ENCODE results near the gene GOLGA6L2.

Gene GOLGA6L2

GRCh38 chr15:23467110-23467600, 20.1 kb upstream of the GOLGA6L2 start:
- TF ChIP-seq RARB (CRISPR knock-in tag; IDR thresholded peaks at IDR 0.05) (no peak), BACH2 (CRISPR knock-in tag; IDR thresholded peaks at IDR 0.05; ENCODE audit: borderline replicate concordance) (no peak), ZFP3 (CRISPR knock-in tag; IDR thresholded peaks at IDR 0.05) (no peak), CSDC2 (CRISPR knock-in tag; IDR thresholded peaks at IDR 0.05) (no peak), ISL1 (CRISPR knock-in tag; IDR thresholded peaks at IDR 0.05) (no peak), GLIS3 (CRISPR knock-in tag; IDR thresholded peaks at IDR 0.05) (no peak), SNAI2 (CRISPR knock-in tag; IDR thresholded peaks at IDR 0.05) (no peak), ZNF8 (CRISPR knock-in tag; IDR thresholded peaks at IDR 0.05) (no peak), ZNF565 (CRISPR knock-in tag; conservative IDR thresholded peaks at IDR 0.05; ENCODE audit: low read depth) (no peak), OSR1 (CRISPR knock-in tag; IDR thresholded peaks at IDR 0.05) (no peak), CREB5 (CRISPR knock-in tag; IDR thresholded peaks at IDR 0.05; ENCODE audit: low read depth) (no peak), ESRRG (CRISPR knock-in tag; IDR thresholded peaks at IDR 0.05) (no peak), ARNTL (CRISPR knock-in tag; IDR thresholded peaks at IDR 0.05; ENCODE audit: borderline replicate concordance, low read depth) (no peak), TOX (CRISPR knock-in tag; IDR thresholded peaks at IDR 0.05; ENCODE audit: borderline replicate concordance) (no peak), TCF4 (CRISPR knock-in tag; IDR thresholded peaks at IDR 0.05; ENCODE audit: borderline replicate concordance) (no peak), PATZ1 (CRISPR knock-in tag; IDR thresholded peaks at IDR 0.05; ENCODE audit: borderline replicate concordance) (no peak)
- TF ChIP-seq, protein P1, sequence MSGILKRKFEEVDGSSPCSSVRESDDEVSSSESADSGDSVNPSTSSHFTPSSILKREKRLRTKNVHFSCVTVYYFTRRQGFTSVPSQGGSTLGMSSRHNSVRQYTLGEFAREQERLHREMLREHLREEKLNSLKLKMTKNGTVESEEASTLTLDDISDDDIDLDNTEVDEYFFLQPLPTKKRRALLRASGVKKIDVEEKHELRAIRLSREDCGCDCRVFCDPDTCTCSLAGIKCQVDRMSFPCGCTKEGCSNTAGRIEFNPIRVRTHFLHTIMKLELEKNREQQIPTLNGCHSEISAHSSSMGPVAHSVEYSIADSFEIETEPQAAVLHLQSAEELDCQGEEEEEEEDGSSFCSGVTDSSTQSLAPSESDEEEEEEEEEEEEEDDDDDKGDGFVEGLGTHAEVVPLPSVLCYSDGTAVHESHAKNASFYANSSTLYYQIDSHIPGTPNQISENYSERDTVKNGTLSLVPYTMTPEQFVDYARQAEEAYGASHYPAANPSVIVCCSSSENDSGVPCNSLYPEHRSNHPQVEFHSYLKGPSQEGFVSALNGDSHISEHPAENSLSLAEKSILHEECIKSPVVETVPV (CRISPR knock-in tag; IDR thresholded peaks at IDR 0.05): no peak
- TF ChIP-seq, protein P2, sequence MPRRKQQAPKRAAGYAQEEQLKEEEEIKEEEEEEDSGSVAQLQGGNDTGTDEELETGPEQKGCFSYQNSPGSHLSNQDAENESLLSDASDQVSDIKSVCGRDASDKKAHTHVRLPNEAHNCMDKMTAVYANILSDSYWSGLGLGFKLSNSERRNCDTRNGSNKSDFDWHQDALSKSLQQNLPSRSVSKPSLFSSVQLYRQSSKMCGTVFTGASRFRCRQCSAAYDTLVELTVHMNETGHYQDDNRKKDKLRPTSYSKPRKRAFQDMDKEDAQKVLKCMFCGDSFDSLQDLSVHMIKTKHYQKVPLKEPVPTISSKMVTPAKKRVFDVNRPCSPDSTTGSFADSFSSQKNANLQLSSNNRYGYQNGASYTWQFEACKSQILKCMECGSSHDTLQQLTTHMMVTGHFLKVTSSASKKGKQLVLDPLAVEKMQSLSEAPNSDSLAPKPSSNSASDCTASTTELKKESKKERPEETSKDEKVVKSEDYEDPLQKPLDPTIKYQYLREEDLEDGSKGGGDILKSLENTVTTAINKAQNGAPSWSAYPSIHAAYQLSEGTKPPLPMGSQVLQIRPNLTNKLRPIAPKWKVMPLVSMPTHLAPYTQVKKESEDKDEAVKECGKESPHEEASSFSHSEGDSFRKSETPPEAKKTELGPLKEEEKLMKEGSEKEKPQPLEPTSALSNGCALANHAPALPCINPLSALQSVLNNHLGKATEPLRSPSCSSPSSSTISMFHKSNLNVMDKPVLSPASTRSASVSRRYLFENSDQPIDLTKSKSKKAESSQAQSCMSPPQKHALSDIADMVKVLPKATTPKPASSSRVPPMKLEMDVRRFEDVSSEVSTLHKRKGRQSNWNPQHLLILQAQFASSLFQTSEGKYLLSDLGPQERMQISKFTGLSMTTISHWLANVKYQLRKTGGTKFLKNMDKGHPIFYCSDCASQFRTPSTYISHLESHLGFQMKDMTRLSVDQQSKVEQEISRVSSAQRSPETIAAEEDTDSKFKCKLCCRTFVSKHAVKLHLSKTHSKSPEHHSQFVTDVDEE (CRISPR knock-in tag; IDR thresholded peaks at IDR 0.05): no peak
- ATAC-seq: peak; percentile 74

DNA sequence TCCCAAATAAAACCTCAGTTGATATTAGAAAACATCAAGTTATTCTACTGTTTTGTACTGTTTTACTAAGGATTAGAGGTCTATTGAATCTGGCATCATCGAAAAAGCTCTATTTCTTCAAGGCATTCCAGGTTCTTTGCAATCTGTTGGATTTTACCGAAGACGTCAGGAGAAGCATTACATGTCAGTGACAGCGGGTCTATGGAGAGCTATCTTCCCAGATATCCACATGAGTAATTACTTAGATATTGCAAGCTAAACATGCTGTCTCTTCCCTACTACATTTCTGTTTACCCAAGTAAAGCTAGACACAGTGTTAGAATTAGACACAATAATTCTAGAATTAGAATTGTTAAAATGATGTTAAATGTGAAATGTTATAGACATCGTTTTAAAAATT, 10.8 kb upstream of the GOLGA6L2 start:
- TF ChIP-seq ISL1 (CRISPR knock-in tag; IDR thresholded peaks at IDR 0.05): no peak
- no peak for TF ChIP-seq PATZ1 (CRISPR knock-in tag; IDR thresholded peaks at IDR 0.05; ENCODE audit: borderline replicate concordance)
- TF ChIP-seq, protein P1 (CRISPR knock-in tag; IDR thresholded peaks at IDR 0.05): no peak
- TF ChIP-seq ZNF8 (CRISPR knock-in tag; IDR thresholded peaks at IDR 0.05): no peak
- TF ChIP-seq OSR1 (CRISPR knock-in tag; IDR thresholded peaks at IDR 0.05): no peak
- TF ChIP-seq SNAI2 (CRISPR knock-in tag; IDR thresholded peaks at IDR 0.05): no peak
- no peak for TF ChIP-seq TOX (CRISPR knock-in tag; IDR thresholded peaks at IDR 0.05; ENCODE audit: borderline replicate concordance)
- TF ChIP-seq GLIS3 (CRISPR knock-in tag; IDR thresholded peaks at IDR 0.05): no peak
- no peak for TF ChIP-seq ESRRG (CRISPR knock-in tag; IDR thresholded peaks at IDR 0.05)
- TF ChIP-seq ZC3H10 (CRISPR knock-in tag; IDR thresholded peaks at IDR 0.05): no peak
- TF ChIP-seq ZFP30 (CRISPR knock-in tag; IDR thresholded peaks at IDR 0.05): no peak
- TF ChIP-seq CSDC2 (CRISPR knock-in tag; IDR thresholded peaks at IDR 0.05): no peak
- TF ChIP-seq TCF4 (CRISPR knock-in tag; IDR thresholded peaks at IDR 0.05; ENCODE audit: borderline replicate concordance): no peak
- no peak for ATAC-seq

Measured in SK-N-SH treated with all-trans-retinoic acid at 6 μM for 48 hours (cell line).